Caco-2 (cell line): Measurements from ENCODE around the gene MOXD1. TPM values are rescaled to one million over a fixed set of nuclear protein-coding genes. Genes with fewer than 3 reads are reported as not detected.

Experiments used
- BruUV-seq: library from RNA; stranded (reverse); fragments of 400-500 nt; replicated peaks from 2 replicates; lab custom pipeline; 2021; lab: Mats Ljungman, UMichigan
- CTCF ChIA-PET: fragments of 300-600 bp; sonication (Branson Sonifier 250); formaldehyde crosslinking; loops from one replicate; lab custom pipeline; 2022; ENCODE audit warnings: antibody characterized with exemption; lab: Charles Lee
- POLR2A ChIA-PET: fragments of 300-600 bp; sonication (Branson Sonifier 250); formaldehyde crosslinking; loops from one replicate; lab custom pipeline; 2022; ENCODE audit warnings: antibody characterized with exemption; lab: Charles Lee
- DNase-seq, 2 experiments: peaks; one replicate each; pipeline versions ENCODE4 v3.0.0 to v3.0.0-alpha.2; 2020 to 2022
- H3K27me3 ChIP-seq: replicated peaks from 2 replicates; pipeline ENCODE4 v1.6.0; 2011; ENCODE audit warnings: low read length; ENCODE audit not compliant: control insufficient read depth, insufficient read depth
- H3K36me3 ChIP-seq: 2 replicates; pipeline ENCODE4 v1.5.1; 2011; ENCODE audit warnings: low read length; ENCODE audit not compliant: control insufficient read depth, insufficient read depth
- H3K4me1 ChIP-seq: fragments of 250-450 bp; sonication (Bioruptor Pico); 2 replicates; pipeline ENCODE4 v1.5.1; 2020; ENCODE audit warnings: mild to moderate bottlenecking
- H3K4me3 ChIP-seq: 2 replicates; pipeline ENCODE4 v1.5.1; 2011; ENCODE audit warnings: low read depth, mild to moderate bottlenecking, control low read depth, low read length
- H3K9me3 ChIP-seq: fragments of 250-450 bp; sonication (Bioruptor Pico); 2 replicates; pipeline ENCODE4 v1.5.1; 2020; ENCODE audit warnings: mild to moderate bottlenecking, moderate library complexity
- H3K27ac Mint-ChIP-seq: one replicate; pipeline ENCODE4 v1.8.0; 2022; ENCODE audit warnings: mixed read lengths; ENCODE audit not compliant: unreplicated experiment
- H3K27me3 Mint-ChIP-seq: one replicate; pipeline ENCODE4 v1.8.0; 2022; ENCODE audit warnings: mixed read lengths; ENCODE audit not compliant: insufficient read depth, unreplicated experiment
- H3K36me3 Mint-ChIP-seq: one replicate; pipeline ENCODE4 v1.8.0; 2022; ENCODE audit warnings: mild to moderate bottlenecking, mixed read lengths; ENCODE audit not compliant: insufficient read depth, unreplicated experiment
- H3K4me1 Mint-ChIP-seq: one replicate; pipeline ENCODE4 v1.8.0; 2022; ENCODE audit warnings: low read depth, mixed read lengths; ENCODE audit not compliant: unreplicated experiment
- H3K4me3 Mint-ChIP-seq: one replicate; pipeline ENCODE4 v1.8.0; 2022; ENCODE audit warnings: mild to moderate bottlenecking, moderate library complexity, mixed read lengths; ENCODE audit not compliant: unreplicated experiment
- H3K9me3 Mint-ChIP-seq: one replicate; pipeline ENCODE4 v1.8.0; 2022; ENCODE audit warnings: mixed read lengths; ENCODE audit not compliant: unreplicated experiment
- intact Hi-C: fragments of 100-400 bp; cut with micrococcal nuclease; formaldehyde crosslinking; loops from one replicate; pipeline ENCODE4 v1.10.0; 2022; ENCODE audit not compliant: unreplicated experiment
- total RNA-seq: library from RNA; stranded (reverse); gene quantifications from 2 replicates; pipeline ENCODE4 v1.2.3, GENCODE V29; 2022
- TF ChIP-seq, protein P1 (sequence below), 2 experiments: fragments of 200-600 bp in 1 of 2; IDR thresholded peaks; 1 replicate in 1 of 2; 2 replicates in 1 of 2; pipeline versions ENCODE4 v1.5.1 to v1.8.0; 2011 to 2022; ENCODE audit warnings: antibody characterized with exemption in 1 of 2, control low read depth in 1 of 2, inconsistent platforms in 1 of 2, low read depth in 1 of 2, low read length in 1 of 2, mild to moderate bottlenecking in 1 of 2, moderate library complexity in 1 of 2; ENCODE audit not compliant: insufficient read depth in 1 of 2, severe bottlenecking in 1 of 2, unreplicated experiment in 1 of 2

MOXD1 gene
- total RNA-seq, 1 experiment from 2014 or later = 0.09 TPM

DNA sequence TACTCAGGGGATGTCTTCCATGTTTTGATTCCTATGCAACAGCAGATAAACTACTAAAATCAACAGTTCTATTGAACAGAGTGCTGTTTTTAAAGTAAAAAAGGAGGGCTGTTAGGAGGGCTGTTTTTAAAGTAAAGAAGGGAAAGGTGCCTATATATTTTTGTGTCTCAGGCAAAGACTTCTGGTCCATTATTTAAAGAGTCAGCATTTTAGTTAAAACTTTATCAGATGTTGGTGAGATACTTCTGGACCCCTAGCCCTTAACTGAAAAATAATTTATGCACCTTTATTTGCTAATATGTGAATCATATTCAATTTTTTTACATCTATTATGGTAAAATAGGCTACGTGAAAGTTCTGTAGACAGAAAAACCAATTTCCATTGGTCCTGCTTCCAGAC, 144.8 kb downstream of the MOXD1 start:
- Histone ChIP-seq H3K27me3 (no peaks in the 10 kb centered on the region), H3K4me1 (no peaks in the 10 kb centered on the region), H3K4me3 (no peak overlapping the region), H3K9me3 (no peaks in the 10 kb centered on the region), H3K36me3 (no peaks in the 10 kb centered on the region)
- no peak overlapping the region for H3K27ac Mint-ChIP-seq
- H3K27me3 Mint-ChIP-seq = peaks cover 8% of the 10 kb centered on the region
- intact Hi-C loops = no loop called here
- DNase-seq = no peak
- TF ChIP-seq, protein P1, sequence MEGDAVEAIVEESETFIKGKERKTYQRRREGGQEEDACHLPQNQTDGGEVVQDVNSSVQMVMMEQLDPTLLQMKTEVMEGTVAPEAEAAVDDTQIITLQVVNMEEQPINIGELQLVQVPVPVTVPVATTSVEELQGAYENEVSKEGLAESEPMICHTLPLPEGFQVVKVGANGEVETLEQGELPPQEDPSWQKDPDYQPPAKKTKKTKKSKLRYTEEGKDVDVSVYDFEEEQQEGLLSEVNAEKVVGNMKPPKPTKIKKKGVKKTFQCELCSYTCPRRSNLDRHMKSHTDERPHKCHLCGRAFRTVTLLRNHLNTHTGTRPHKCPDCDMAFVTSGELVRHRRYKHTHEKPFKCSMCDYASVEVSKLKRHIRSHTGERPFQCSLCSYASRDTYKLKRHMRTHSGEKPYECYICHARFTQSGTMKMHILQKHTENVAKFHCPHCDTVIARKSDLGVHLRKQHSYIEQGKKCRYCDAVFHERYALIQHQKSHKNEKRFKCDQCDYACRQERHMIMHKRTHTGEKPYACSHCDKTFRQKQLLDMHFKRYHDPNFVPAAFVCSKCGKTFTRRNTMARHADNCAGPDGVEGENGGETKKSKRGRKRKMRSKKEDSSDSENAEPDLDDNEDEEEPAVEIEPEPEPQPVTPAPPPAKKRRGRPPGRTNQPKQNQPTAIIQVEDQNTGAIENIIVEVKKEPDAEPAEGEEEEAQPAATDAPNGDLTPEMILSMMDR (IDR thresholded peaks at IDR 0.05; ENCODE audit: insufficient read depth in 1 of 2, low read depth in 1 of 2, low read length in 1 of 2, severe bottlenecking in 1 of 2, unreplicated experiment in 1 of 2) = no peak
- H3K9me3 Mint-ChIP-seq = no peaks in the 10 kb centered on the region
- H3K4me1 Mint-ChIP-seq = no peaks in the 10 kb centered on the region
- no peaks in the 10 kb centered on the region for H3K36me3 Mint-ChIP-seq
- ChIA-PET CTCF (interaction anchor here (0.8 kb wide), 1 partner anchor 24 kb away, joined by 3 read pairs; no protein-coding TSS in a partner anchor), POLR2A (no interaction called here)
- no TSS peak for BruUV-seq
- H3K4me3 Mint-ChIP-seq = no peak overlapping the region

DNA sequence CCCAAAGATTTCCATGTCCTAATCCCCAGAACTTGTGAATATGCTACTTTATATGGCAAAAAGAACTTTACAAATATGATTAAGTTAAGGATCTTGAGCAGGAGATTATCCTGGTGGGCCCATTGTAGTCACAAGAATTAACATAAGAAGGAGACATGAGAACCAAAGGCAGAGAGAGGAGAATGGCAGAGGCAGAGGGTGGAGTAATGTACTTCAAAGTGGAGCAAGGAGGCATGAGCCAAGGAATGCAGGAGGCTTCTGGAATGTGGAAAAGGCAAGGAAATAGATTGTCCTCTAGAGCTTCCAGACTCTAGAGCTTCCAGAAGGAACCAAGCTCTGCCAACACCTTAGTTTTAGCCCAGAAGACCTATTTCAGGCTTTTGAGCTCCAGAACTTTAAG, 147.4 kb downstream of the MOXD1 start:
- BruUV-seq = no TSS peak
- no peaks in the 10 kb centered on the region for H3K36me3 Mint-ChIP-seq
- intact Hi-C loops = no loop called here
- no peaks in the 10 kb centered on the region for H3K27me3 ChIP-seq
- no peak overlapping the region for H3K27ac Mint-ChIP-seq
- peaks cover 6% of the 10 kb centered on the region for H3K27me3 Mint-ChIP-seq
- no peaks in the 10 kb centered on the region for H3K4me1 ChIP-seq
- no peaks in the 10 kb centered on the region for H3K9me3 Mint-ChIP-seq
- H3K4me3 Mint-ChIP-seq = no peak overlapping the region
- no peaks in the 10 kb centered on the region for H3K4me1 Mint-ChIP-seq
- ChIA-PET CTCF (no interaction called here), POLR2A (no interaction called here)
- H3K4me3 ChIP-seq = no peak overlapping the region
- no peaks in the 10 kb centered on the region for H3K36me3 ChIP-seq
- DNase-seq = no peak
- TF ChIP-seq, protein P1 (IDR thresholded peaks at IDR 0.05; ENCODE audit: insufficient read depth in 1 of 2, low read depth in 1 of 2, low read length in 1 of 2, severe bottlenecking in 1 of 2, unreplicated experiment in 1 of 2) = no peak
- H3K9me3 ChIP-seq = no peaks in the 10 kb centered on the region

DNA sequence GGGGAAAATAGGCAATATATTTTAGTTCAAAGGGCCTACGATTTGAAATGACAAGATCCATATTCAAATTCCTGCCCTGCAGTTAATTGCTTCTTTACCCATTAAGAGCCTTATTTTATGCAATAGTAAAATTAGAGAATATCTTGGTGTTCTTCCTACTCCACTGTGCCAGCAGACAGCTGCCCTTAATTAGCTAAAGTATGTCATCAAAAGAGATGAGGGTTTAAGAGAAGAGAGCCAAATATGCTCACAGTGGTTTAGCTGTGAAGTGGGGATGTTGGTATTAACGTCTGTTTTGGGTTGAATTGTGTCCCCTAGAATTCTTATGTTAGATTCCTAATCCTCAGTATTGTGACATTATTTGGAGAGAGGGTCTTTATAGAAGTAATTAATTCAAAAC, 148.1 kb downstream of the MOXD1 start:
- H3K4me1 Mint-ChIP-seq = no peaks in the 10 kb centered on the region
- H3K27me3 ChIP-seq = no peaks in the 10 kb centered on the region
- no TSS peak for BruUV-seq
- TF ChIP-seq, protein P1 (IDR thresholded peaks at IDR 0.05; ENCODE audit: insufficient read depth in 1 of 2, low read depth in 1 of 2, low read length in 1 of 2, severe bottlenecking in 1 of 2, unreplicated experiment in 1 of 2) = no peak
- ChIA-PET POLR2A (no interaction called here), CTCF (no interaction called here)
- H3K27ac Mint-ChIP-seq = no peak overlapping the region
- no peaks in the 10 kb centered on the region for H3K4me1 ChIP-seq
- intact Hi-C loops = no loop called here
- H3K4me3 ChIP-seq = no peak overlapping the region
- H3K27me3 Mint-ChIP-seq = peaks cover 10% of the 10 kb centered on the region
- no peaks in the 10 kb centered on the region for H3K36me3 Mint-ChIP-seq
- H3K4me3 Mint-ChIP-seq = no peak overlapping the region
- no peaks in the 10 kb centered on the region for H3K9me3 ChIP-seq
- DNase-seq = no peak
- no peaks in the 10 kb centered on the region for H3K36me3 ChIP-seq
- no peaks in the 10 kb centered on the region for H3K9me3 Mint-ChIP-seq
